Uterus (tissue), 4 donors: Measurements from ENCODE around the gene PDE4D. TPM values are rescaled to one million over a fixed set of nuclear protein-coding genes. Genes with fewer than 3 reads are reported as not detected.

Source experiments
- DNase-seq, 2 donors: peaks; one replicate each; pipeline ENCODE4 v3.0.0-alpha.2; 2019 to 2020
- H3K27ac ChIP-seq, 2 donors: fragments of 200-600 bp; sonication (generic); 1 replicate in 1 of 2; 2 replicates in 1 of 2; pipeline ENCODE4 v1.5.1; 2016 to 2018
- H3K27me3 ChIP-seq, 2 donors: fragments of 200-600 bp; sonication (generic); one replicate each; pipeline ENCODE4 v1.5.1; 2018 to 2019; ENCODE audit warnings: control low read depth in 1 of 2
- H3K36me3 ChIP-seq, 2 donors: fragments of 200-600 bp; sonication (generic); one replicate each; pipeline ENCODE4 v1.5.1; 2019; ENCODE audit warnings: control low read depth in 1 of 2
- H3K4me1 ChIP-seq, 2 donors: fragments of 200-600 bp; sonication (generic); one replicate each; pipeline ENCODE4 v1.5.1; 2018 to 2019; ENCODE audit warnings: control low read depth in 1 of 2
- H3K4me3 ChIP-seq, 2 donors: fragments of 200-600 bp; sonication (generic); 1 replicate in 1 of 2; 2 replicates in 1 of 2; pipeline ENCODE4 v1.5.1; 2018 to 2019; ENCODE audit warnings: mild to moderate bottlenecking in 1 of 2
- H3K9me3 ChIP-seq, 2 donors: fragments of 200-600 bp; sonication (generic); one replicate each; pipeline ENCODE4 v1.5.1; 2019; ENCODE audit warnings: control low read depth in 1 of 2
- CTCF ChIP-seq, 4 experiments: fragments of 200-600 bp in 2 of 4; fragments of 450-650 bp in 2 of 4; sonication (generic) in 2 of 4; IDR thresholded peaks; one replicate each; pipeline ENCODE4 v1.5.1; 2016 to 2019; ENCODE audit warnings: antibody characterized with exemption in 4 of 4, mild to moderate bottlenecking in 2 of 4, moderate library complexity in 1 of 4
- POLR2A ChIP-seq, 2 donors: fragments of 450-650 bp; IDR thresholded peaks; one replicate each; pipeline ENCODE4 v1.6.1; 2016; ENCODE audit warnings: antibody characterized with exemption in 2 of 2, mild to moderate bottlenecking in 1 of 2, moderate library complexity in 1 of 2
- intact Hi-C: fragments of 100-400 bp; cut with DNase I; formaldehyde crosslinking; loops from one replicate; pipeline ENCODE4 v1.15.1; 2023; ENCODE audit warnings: low total_unique reads
- total RNA-seq, 4 donors: library from RNA; depleted of rRNA in 3 of 4; stranded (reverse); fragments of >200 nt in 3 of 4; gene quantifications; one replicate each; pipeline versions ENCODE4 v1.1.0 to v1.2.4, GENCODE V29; 2014 to 2023
- donor health status: DM: yes; HTN: yes; CAD: no.

Gene PDE4D
- total RNA-seq, 4 donors from 2014 or later, result 27.1 to 77.0 (median 45.8) TPM

GRCh38 chr5:59887274-59887673, 6.3 kb downstream of the PDE4D start:
- Histone ChIP-seq H3K36me3 (no peaks in the 10 kb centered on the region), H3K4me3 (no peak overlapping the region), H3K27me3 (no peaks in the 10 kb centered on the region), H3K4me1 (no peaks in the 10 kb centered on the region), H3K27ac (no peak overlapping the region), H3K9me3 (no peaks in the 10 kb centered on the region)
- intact Hi-C loops, result no loop called here
- TF ChIP-seq POLR2A (IDR thresholded peaks at IDR 0.05), result no peak
- no peak for DNase-seq

GRCh38 chr5:59874675-59875074, 18.9 kb downstream of the PDE4D start:
- no peak for DNase-seq
- Histone ChIP-seq H3K9me3 (no peaks in the 10 kb centered on the region), H3K27ac (no peak overlapping the region), H3K36me3 (no peaks in the 10 kb centered on the region), H3K27me3 (no peaks in the 10 kb centered on the region), H3K4me3 (no peak overlapping the region), H3K4me1 (no peaks in the 10 kb centered on the region)
- TF ChIP-seq CTCF (IDR thresholded peaks at IDR 0.05) (no peak), POLR2A (IDR thresholded peaks at IDR 0.05) (no peak)
- intact Hi-C loops, result no loop called here

GRCh38 chr5:59873113-59873512, 20.4 kb downstream of the PDE4D start:
- H3K27me3 ChIP-seq, result no peaks in the 10 kb centered on the region
- TF ChIP-seq POLR2A (IDR thresholded peaks at IDR 0.05), result no peak
- no peaks in the 10 kb centered on the region for H3K9me3 ChIP-seq
- intact Hi-C loops, result no loop called here
- H3K36me3 ChIP-seq, result no peaks in the 10 kb centered on the region
- no peak overlapping the region for H3K27ac ChIP-seq
- H3K4me3 ChIP-seq, result no peak overlapping the region
- no peaks in the 10 kb centered on the region for H3K4me1 ChIP-seq
- no peak for DNase-seq

- intact Hi-C loops, result no loop called here
- H3K36me3 ChIP-seq, result no peaks in the 10 kb centered on the region
- H3K4me3 ChIP-seq, result no peak overlapping the region
- no peak for DNase-seq
- TF ChIP-seq POLR2A (IDR thresholded peaks at IDR 0.05) (no peak), CTCF (IDR thresholded peaks at IDR 0.05) (no peak)
- no peaks in the 10 kb centered on the region for H3K4me1 ChIP-seq
- no peaks in the 10 kb centered on the region for H3K9me3 ChIP-seq
- no peak overlapping the region for H3K27ac ChIP-seq
- H3K27me3 ChIP-seq, result no peaks in the 10 kb centered on the region
These were observed 26.9 kb downstream of the PDE4D start for GRCh38 chr5:59866661-59867060.

GRCh38 chr5:59864718-59865117, 28.8 kb downstream of the PDE4D start:
- Histone ChIP-seq H3K27me3 (no peaks in the 10 kb centered on the region), H3K4me1 (no peaks in the 10 kb centered on the region), H3K9me3 (no peaks in the 10 kb centered on the region), H3K36me3 (no peaks in the 10 kb centered on the region), H3K4me3 (no peak overlapping the region), H3K27ac (no peak overlapping the region)
- no peak for TF ChIP-seq POLR2A (IDR thresholded peaks at IDR 0.05)
- TF ChIP-seq CTCF (IDR thresholded peaks at IDR 0.05), result no peak
- intact Hi-C loops, result no loop called here
- DNase-seq, result no peak

- Histone ChIP-seq H3K4me1 (no peaks in the 10 kb centered on the region), H3K4me3 (no peak overlapping the region), H3K27ac (no peak overlapping the region), H3K36me3 (no peaks in the 10 kb centered on the region), H3K27me3 (no peaks in the 10 kb centered on the region), H3K9me3 (no peaks in the 10 kb centered on the region)
- DNase-seq, result no peak
- TF ChIP-seq POLR2A (IDR thresholded peaks at IDR 0.05) (no peak), CTCF (IDR thresholded peaks at IDR 0.05) (no peak)
- intact Hi-C loops, result no loop called here
These were observed 29.7 kb downstream of the PDE4D start for GRCh38 chr5:59863777-59864176.
